GM18499 (cell line): ENCODE data around the gene NAALADL2.

Source experiments
- ATAC-seq: cut with Tn5 transposase; IDR thresholded peaks from one replicate; pipeline ENCODE4 v1.9.1; 2021; ENCODE audit warnings: moderate number of reproducible peaks; ENCODE audit not compliant: insufficient read depth, unreplicated experiment

NAALADL2 gene

DNA sequence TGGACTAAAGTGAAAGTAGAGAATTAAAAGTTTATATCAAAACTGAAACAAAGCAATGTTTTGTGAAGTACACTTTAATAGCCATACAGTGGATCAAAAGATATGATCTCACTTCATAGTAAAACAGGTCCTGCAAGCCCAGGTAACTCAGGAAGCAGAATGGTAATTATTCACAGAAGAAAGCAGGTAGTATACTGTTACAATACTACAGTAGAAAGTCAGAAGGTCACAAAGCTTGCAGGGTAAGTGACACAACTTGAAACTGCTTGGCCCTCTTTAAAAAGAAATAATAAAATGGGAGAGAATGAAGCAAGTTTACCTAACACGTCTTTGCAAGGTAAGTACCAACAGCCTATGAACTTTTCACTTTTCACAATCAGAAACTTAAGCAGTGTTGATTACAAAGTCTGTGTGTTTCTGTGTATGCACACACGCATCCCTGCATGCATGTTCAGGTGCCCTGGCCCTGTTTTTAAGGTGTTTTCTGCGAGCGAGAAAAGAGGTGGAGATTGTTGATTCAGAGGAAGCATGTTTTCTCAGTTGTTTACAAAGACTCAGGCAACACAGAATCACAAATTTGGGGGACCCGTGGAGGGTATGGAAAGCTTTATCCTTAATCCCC lies at the start of gene NAALADL2:
NAALADL2 (plus strand) TSS at position 221 of the 622 bp plus-strand sequence.
- ATAC-seq: no peak

DNA sequence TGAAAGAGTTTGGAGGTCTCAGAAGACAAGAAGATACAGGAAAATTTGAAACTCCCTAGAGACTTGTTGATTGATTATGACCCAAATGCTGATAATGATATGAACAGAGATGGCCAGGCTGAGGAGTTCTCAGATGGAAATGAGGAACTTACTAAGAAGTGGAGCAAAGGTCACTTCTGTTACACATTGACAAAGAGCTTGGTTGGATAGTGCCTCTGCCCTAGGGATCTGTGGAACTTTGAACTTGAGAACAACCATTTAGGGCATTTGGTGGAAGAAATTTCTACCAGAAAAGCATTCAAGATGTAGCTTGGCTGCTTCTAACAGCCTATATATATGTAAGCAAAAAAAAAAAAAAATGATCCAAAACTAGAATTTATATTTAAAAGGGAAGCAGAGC lies 48.9 kb upstream of the NAALADL2 start:
- ATAC-seq: no peak

DNA sequence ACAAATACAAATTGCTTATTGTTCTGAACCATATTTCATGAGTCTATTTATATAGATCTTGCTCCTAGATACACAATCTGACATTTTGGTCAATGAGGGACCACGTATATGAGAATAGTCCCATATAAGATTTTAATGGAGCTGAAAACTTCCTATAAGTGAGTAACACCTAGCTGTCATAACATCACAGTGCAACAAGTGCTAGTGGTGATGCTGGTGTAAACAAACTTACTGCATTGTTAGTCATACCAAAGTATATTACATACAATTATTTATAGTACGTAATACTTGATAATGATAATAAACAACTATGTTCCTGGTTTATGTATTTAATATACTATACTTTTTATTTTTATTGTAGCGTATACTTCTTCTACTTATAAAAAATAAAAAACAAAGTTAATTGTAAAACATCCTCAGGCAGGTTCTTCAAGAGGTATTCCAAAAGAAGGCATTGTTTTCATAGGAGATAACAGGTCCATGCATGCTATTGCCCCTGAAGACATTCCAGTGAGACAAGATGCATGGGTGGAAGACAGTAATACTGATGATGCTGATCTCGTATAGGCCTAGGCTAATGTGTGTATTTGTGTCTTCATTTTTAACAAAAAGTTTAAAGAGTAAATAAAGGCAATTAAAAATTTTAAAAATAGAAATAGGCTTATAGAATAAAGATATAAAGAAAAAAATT lies 46.8 kb upstream of the NAALADL2 start:
- ATAC-seq: no peak

DNA sequence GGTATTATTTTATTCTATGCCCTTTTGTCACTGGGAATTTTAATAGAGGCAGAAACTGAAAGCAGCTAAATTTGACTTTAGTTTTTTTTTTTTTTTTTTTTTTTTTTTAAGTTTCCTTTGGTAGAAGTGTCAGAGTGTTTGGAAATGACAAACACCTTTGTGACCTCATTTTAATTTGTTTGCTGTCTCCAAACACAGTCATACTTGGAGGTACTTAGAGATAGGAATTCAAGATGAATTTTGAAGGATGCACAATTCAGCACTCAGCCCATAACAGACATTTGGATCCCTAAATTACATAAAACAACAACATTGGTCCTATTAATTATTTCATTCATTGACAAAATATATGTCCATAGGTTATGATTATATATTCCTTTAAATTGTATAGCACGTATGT lies 43.4 kb upstream of the NAALADL2 start:
- ATAC-seq: no peak

DNA sequence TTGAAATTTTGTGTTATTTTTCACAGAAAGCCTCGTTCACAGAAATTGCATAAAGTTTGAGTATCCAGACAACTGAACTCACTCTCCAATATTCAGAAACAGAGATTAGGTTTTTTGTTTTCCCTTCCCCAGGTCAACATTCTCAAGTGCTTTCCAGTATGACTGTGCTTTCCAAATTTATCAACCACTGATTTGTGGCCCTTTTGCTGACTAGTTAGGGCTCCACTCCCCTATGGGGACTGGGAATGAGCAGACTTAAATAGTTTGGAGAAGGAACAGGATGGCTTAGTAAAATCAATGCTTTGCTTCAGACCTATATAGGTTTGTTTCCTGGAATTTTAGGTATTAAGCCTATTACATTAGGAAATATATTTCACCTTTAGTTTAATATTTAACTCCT lies 38.2 kb upstream of the NAALADL2 start:
- no peak for ATAC-seq

DNA sequence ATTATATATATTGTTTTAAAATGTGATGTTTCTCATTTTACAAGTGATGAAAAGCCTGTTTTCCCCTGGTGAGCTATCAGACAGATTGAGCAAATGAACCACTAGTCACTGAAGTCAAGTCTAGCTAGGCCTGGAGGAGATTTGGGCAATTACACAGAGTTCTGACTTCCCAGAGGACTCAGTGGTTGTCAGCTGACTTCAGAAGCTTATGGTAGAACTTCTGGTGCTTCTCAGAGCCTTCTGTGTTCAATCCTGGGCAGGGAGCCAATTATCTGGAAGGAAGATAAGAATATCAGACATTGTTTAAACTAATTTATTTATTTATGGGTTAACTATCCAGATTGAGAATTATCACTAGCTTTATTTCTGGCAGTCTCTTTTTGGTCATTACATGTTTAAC lies 37.7 kb upstream of the NAALADL2 start:
- ATAC-seq: no peak

DNA sequence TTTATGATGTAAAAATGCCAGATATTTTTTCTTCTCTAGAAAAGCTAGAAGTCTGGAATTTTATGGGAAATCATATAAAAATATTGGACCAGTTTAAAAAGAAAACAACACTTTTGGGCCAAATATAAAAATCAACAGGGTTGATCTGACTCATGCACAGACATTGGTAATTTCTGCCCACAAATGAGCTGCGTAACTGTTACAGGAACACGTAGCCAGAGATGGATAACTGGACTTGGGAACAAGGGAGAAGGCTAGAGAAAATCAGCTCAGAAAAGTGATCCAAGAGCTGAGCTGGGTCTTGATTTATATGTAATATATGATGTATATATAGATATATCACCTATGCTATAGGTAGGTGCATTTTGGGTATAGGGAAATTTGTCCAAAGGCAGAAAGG lies 36.8 kb upstream of the NAALADL2 start:
- ATAC-seq: no peak

DNA sequence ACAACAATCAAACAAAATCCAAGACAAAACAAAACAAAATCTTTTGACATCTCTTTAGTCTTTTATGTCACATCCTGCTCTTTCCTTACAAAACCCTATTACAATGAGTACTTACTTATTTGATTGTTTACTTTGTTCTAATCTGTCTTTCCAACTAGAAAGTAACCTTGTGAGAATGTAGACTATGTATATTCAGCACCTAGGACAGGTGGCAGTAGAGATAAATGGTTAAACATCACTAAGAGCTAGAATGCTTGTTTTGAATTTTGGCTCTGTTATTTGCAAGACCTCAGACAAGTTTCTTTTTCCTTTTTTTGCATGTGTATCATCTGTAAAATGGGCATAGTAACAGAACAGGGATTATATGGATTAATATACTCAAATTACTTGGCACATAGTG lies 33.1 kb upstream of the NAALADL2 start:
- ATAC-seq: no peak

DNA sequence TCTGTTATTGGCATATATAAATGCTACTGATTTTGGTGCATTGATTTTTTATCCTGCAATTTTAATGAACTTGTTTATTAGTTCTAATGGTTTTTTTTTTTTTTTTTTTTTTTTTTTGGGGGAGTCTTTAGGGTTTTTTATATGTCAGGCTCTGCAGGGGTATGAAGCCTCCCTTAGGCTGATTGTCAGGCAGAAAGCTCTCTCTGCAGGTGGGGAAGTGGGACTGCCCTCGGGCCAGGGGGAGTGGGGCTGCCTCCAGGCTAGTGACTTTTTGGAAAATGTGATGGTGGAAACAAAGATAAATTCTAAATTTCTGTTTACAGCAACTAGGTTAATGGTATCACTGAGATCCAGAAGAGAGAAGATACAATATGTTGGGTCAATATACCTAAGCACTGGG lies 14.4 kb upstream of the NAALADL2 start:
- no peak for ATAC-seq

DNA sequence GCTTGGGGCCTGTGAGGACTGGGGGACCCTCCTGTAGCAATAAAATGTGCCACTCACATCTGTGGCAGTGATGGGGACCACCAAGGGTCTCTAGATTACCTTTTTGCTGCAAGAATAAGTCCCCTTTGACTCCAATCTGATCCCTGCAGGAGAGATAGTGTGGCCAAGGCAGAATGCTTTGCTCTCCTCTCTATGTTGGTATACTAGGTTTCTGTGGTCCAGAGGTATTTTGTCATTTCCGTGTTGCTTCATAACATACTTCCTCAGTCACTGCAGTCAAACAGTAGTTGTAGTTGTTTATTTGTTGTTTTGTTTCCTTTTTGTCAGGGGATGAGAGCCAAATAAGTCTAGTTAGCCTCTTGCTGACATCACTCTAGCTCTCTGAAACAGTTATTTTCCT lies 13.1 kb upstream of the NAALADL2 start:
- no peak for ATAC-seq

DNA sequence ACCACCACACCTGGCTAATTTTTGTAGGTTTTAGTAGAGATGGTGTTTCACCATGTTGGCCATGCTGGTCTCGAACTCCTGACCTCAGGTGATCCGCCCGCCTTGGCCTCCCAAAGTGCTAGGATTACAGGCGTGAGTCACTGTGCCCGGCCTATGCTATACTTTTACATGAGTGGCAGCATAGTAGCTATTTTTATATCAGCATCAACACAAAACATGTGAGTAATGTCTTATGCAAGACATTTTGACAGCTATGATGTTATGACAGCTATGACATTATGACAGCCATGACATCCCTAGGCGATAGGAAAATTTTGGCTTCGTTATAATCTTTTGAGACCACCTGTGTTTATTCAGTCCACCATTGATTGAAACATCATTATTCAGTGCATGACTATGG lies 4.1 kb upstream of the NAALADL2 start:
- ATAC-seq: no peak

DNA sequence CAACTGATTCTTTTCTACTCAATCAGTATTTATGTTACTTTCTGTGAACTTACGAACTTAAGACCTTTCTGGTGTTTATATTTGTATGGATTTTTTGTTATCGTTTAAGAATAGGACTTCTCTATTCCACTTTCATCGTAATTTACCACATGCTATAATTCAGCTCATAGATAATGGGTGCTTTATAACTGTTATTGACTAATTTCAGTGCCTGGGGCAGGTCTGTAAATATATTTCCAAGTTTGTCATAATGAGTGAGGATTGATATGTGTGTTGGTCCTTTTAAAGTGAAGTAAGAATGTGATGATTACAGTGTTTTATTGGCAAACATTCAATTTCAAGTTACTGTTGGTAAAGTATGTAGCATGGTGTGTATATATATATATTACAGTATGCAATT lies 1.8 kb upstream of the NAALADL2 start:
- ATAC-seq: no peak

DNA sequence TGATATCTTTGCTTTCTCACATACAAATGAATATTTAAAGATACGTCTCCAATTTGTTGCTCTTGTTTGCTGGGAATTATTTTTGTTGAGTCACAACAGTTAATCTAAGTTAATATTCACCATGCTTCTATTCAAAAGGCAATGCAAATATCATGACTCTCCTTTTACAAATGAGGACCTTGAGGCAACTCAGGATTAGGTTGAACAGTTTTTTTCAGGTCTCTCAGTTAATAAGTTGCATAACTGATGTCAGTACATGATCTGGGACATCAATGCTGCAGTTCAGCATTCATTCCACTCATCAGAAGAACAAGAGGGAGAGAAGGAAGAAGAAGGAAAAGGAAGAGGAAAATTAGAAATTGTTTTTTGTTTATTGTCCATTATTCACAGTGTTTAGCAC lies 781 bp upstream of the NAALADL2 start:
- no peak for ATAC-seq

DNA sequence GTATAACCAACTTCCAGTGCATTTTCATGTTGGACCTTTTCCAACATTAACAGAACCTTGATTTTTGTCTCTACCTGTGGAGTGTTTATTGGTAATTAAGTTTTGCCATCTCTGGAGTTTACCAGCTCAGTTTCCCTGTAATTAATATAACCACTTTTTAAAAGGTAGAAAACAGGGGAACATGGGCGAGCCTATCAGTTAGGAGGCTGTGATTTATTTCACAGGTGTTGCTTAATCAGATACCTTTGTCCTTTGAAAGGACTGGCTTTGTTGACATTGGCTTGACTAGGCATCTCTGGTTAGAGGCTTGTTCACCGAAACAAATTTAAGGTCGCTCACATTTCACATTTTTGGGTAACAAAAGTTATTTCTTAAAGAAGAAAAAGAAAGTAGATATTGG lies 622 bp downstream of the NAALADL2 start:
- ATAC-seq: no peak

DNA sequence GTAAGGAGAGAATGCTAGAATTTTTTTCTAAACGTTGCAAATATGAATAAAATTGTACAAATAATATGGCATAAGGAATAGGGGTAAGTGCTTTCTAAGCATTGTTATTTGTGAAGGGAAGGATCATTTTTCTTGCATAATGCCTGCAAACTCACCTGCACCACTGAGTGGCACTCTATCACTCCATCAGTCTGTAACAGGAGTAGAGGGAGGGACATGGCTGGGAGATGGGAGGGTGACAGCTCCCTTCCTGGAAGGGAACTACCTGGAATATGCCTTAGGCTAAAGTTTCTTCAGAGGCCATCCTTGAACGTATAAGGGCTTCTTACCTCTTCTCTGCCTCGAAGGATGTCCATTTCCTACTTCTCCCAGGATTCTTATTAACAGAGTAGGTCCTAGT lies 3.0 kb downstream of the NAALADL2 start:
- ATAC-seq: no peak

DNA sequence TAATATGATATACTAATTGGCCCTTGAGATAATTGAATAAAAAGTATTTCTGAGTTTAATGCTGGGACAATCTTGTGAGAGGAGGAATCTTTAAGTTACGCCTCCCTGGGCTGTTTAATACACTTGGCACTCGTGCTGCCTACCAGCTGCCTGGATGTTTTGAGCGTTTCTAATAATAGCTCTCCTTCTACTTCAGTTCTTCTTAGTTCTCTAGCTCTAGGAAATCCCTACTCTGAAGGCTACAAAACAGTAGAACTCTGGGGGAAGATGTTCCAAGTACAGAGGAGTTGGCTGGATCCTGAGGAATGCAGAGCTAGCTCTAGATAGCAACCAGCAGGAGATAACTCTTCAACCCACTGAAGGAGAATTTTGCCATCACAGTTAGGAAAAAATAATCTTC lies 3.5 kb downstream of the NAALADL2 start:
- ATAC-seq: no peak

DNA sequence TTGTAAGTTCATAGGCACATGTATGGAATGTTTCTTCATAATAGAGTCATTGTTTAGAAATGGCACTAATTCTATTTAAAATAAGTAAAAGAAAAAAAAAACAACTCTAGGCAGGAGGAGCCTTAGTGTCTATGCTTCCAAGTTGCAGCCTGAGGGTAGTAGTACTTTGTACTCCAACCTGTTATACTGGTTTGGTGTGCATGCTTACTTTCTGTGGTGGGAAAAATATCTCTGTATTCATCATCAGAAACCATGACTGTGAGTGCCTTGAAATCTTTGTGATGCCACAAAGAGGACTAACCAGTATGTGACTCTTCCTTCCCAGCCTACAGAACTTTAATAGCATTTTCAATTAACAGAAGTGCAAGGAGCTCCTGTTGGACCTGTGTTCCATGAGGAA lies 4.4 kb downstream of the NAALADL2 start:
- ATAC-seq: no peak

DNA sequence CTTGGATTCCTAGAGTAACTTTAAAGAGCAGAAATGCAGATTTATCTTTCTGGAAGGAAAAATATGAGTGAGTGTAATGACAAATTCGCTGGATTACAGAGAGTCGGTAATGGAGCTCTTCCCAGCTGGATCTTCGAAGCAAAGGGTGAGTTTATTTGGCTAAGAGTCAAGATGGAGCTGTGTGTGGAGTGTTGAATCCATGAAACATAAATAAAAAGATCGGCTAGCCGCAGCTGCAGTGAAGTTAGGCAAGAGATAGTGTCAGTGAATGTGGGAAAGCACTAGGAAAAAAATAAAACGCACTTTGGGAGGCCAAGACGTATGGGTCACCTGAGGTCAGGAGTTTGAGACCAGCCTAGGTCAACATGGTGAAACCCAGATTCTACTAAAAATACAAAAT lies 10.3 kb downstream of the NAALADL2 start:
- ATAC-seq: no peak

DNA sequence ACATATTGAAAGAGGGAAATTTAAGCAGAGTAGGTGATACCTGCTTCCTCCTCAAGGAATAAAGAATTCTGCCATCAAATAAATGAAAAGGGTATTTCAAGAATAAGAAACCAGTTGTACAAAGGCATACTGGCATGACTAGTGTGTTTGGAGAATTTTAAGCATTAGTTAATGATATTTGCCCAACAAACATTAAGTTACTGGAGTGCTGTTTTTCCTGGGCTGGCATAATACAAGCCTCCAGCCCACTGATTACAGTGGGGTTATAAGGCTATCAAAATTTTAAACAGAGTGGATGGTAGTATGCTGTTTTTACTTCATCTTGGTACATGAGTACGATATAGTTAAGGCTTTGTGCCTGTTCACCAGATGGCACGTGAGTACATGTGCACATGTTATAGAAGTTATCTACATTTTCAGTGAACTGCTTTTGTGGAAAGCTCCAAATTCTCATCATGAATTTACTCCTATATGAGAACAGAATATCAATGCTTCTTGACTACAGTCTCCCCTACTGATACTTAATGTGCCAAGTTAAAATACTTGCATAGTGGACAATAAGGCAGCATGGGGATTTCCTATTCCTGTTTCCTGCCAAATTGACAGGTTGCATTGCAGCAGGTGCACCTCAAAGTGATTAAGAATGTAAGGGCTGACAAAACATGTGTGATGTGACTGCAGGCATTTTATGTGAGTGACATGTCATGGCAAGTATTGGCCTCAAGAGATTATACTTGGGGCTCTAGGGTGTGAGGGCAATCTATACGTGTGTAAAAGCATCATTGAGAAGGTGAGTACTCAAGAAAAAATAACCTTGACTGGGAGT lies 14.9 kb downstream of the NAALADL2 start:
- no peak for ATAC-seq

DNA sequence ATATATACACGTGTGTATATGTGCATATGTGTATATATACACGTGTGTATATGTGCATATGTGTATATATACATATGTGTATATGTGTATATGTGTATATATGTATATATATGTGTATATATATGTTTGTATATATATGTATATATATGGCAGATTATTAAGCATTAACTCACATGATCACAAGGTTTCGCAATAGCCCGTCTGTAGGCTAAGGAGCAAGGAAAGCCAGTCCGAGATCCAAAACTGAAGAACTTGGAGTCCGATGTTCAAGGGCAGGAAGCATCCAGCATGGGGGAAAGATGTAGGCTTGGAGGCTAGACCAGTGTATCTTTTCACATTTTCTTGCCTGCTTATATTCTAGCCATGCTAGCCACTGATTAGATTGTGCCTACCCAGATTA lies 23.7 kb downstream of the NAALADL2 start:
- no peak for ATAC-seq

DNA sequence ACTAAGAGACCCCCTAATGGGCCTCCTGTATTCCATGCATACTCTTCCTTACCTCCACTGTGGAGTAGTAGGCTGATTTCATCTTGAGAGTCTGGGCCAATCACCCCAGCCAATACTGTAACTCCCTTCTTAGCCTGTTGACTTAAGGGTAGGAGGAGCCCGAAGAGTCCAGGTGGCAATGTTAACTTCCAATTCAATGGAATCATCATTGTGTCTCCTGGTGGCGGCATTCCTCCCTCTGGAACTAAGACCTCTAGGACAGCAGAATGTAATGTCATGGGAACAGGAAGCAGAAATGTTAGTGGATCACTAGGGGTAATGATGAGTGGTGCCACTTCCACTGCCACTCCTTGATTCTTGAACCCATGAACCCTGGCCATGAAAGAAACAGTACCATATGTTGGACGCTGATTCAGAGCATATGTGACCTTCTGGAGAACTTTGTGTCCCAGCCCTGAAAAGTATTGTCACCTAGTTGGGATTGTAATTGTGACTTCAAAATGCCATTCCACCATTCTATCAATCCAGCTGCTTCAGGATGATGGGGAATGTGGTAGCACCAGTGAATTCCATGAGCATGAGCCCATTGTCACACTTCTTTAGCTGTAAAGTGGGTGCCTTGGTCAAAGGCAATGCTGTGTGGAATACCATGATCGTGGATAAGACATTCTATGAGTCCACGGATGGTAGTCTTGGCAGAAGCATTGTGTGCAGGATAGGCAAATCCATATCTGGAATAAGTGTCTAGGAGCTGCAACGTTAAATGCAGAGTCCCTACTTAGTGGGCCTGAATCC lies 24.9 kb downstream of the NAALADL2 start:
- ATAC-seq: no peak
